ENCODE results near the gene RPL32.

RPL32 gene

DNA sequence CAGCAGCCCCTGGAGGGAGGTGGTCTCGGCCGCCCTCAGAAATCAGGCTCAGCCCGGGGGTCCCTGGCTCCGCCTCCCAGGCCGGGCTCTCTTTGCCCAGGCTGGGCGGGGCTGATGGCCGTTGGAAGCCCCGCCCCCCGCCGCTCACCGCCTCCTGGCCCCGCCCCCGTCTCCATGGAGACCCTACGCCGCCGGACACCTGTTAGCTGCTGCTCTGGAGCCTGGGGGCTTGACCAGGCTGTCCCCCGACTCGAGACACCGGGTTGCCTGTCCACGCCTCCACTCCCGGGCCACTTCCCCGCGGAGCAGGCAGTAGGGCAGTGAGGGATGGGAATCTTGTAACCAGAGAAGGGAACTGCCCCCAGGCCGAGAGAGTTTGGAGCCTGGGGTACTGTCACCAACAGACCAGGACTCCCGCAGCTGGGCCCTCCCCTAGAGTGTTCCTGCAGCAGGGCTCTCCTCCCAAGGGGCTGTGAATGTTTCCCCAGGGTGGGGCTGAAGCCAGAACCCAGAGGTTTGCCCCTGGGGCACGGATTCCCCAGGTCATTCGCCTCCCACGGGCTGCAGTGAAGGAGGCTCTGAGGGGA, 27.8 kb upstream of the RPL32 start:
- Histone ChIP-seq H3K36me3 (no peaks in the 10 kb centered on the region), H3K4me3 (ENCODE audit: low read depth, low read length) (no peak overlapping the region), H3K27me3 (ENCODE audit: insufficient read depth, low read depth, severe bottlenecking) (no peaks in the 10 kb centered on the region), H3K9me3 (ENCODE audit: severe bottlenecking) (peaks cover 9% of the 10 kb centered on the region), H3K27ac (no peak overlapping the region)
- TF ChIP-seq, protein P1, sequence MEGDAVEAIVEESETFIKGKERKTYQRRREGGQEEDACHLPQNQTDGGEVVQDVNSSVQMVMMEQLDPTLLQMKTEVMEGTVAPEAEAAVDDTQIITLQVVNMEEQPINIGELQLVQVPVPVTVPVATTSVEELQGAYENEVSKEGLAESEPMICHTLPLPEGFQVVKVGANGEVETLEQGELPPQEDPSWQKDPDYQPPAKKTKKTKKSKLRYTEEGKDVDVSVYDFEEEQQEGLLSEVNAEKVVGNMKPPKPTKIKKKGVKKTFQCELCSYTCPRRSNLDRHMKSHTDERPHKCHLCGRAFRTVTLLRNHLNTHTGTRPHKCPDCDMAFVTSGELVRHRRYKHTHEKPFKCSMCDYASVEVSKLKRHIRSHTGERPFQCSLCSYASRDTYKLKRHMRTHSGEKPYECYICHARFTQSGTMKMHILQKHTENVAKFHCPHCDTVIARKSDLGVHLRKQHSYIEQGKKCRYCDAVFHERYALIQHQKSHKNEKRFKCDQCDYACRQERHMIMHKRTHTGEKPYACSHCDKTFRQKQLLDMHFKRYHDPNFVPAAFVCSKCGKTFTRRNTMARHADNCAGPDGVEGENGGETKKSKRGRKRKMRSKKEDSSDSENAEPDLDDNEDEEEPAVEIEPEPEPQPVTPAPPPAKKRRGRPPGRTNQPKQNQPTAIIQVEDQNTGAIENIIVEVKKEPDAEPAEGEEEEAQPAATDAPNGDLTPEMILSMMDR (IDR thresholded peaks at IDR 0.05; ENCODE audit: low read depth, low read length): no peak
- DNase-seq: no peak

DNA sequence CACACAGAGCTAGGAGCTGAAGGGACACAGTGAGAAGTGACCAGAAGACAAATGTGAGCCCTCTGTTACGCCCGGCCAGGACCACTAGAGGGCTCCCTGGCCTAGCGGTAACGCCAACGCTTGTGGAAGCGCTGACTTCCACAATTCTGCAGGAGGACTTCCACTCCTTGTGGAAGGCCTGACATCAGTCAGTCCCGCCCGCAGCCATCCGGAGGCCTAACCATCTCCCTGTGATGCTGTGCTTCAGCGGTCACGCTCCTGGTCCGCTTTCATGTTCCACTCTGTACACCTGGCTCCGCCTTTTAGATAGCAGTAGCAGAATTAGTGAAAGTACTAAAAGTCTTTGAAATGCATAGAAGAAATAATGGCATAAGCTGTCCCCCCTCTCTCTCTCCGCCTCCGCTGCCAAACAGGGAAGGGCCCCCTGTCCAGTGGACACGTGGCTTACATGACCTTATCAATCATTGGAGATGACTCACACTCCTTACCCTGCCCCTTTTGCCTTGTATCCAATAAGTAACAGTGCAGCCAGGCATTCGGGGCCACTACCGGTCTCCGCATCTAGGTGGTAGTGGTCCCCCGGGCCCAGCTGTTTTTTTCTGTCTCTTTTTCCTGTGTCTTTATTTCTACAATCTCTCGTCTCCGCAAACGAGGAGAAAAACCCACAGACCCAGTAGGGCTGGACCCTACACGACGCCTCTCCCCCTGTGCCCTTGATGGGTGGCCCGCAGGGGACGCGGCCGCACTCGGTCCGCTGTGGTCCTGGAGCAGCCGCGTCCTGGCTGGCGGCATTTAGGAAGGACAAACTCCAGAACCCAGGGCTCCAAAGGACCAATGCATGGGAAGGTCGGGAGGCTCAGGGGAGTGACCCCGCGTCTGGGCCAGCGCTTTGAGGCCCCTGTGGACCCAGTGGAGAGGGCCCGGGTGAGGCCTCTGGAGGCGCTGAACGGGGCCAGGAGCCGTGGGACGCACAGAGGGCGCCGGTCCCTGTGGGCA, 27.0 kb upstream of the RPL32 start:
- H3K4me3 ChIP-seq (ENCODE audit: low read depth, low read length): no peak overlapping the region
- no peak overlapping the region for H3K27ac ChIP-seq
- TF ChIP-seq, protein P1 (IDR thresholded peaks at IDR 0.05; ENCODE audit: low read depth, low read length): peak; percentile 93
- peaks cover 9% of the 10 kb centered on the region for H3K9me3 ChIP-seq (ENCODE audit: severe bottlenecking)
- peak; percentile 81 for DNase-seq
- no peaks in the 10 kb centered on the region for H3K36me3 ChIP-seq
- H3K27me3 ChIP-seq (ENCODE audit: insufficient read depth, low read depth, severe bottlenecking): no peaks in the 10 kb centered on the region

DNA sequence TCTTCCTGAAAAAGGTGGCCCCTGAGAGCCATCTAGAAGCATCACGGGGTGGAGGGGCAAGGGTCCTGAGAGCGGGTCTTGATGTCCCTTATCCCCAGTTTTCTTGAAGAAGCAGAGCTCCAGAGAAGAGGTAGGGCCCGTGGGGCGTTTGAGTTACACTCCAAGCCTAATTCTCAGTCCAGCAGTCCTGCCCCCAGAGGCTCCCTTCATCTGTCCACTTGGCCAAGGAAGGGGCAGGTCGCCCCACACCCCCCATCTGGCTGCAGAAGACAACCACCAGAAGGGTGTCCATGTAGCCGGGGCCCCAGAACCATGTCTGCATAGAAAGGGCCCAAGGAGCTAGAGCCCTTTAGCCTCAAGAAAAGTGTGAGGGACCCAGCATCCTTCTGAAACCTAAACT, 25.5 kb upstream of the RPL32 start:
- Histone ChIP-seq H3K9me3 (ENCODE audit: severe bottlenecking) (peaks cover 9% of the 10 kb centered on the region), H3K27me3 (ENCODE audit: insufficient read depth, low read depth, severe bottlenecking) (no peaks in the 10 kb centered on the region), H3K4me3 (ENCODE audit: low read depth, low read length) (no peak overlapping the region), H3K36me3 (no peaks in the 10 kb centered on the region), H3K27ac (no peak overlapping the region)
- TF ChIP-seq, protein P1 (IDR thresholded peaks at IDR 0.05; ENCODE audit: low read depth, low read length): no peak
- no peak for DNase-seq

DNA sequence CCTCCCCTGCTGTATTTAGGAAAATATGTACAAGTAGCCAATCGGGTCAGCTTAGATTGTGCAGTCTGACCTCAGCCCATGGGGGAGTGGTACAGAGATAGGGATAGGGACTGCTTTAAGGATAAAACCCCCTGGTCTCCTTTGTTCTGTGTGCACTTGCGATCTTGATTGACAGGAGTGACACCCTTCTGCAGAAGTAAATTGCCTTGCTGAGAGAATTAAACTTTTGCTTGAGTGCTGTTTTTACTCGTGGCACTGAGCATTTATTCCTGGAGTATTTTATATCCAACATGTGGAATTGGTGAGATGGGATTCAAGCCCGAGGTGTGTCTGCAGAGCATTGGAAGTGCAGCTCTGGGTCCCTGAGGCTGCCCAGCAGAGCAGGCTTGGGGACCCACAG, 23.9 kb upstream of the RPL32 start:
- DNase-seq: no peak
- Histone ChIP-seq H3K27ac (no peak overlapping the region), H3K4me3 (ENCODE audit: low read depth, low read length) (no peak overlapping the region), H3K36me3 (no peaks in the 10 kb centered on the region), H3K9me3 (ENCODE audit: severe bottlenecking) (peaks cover 9% of the 10 kb centered on the region), H3K27me3 (ENCODE audit: insufficient read depth, low read depth, severe bottlenecking) (no peaks in the 10 kb centered on the region)
- TF ChIP-seq, protein P1 (IDR thresholded peaks at IDR 0.05; ENCODE audit: low read depth, low read length): no peak

DNA sequence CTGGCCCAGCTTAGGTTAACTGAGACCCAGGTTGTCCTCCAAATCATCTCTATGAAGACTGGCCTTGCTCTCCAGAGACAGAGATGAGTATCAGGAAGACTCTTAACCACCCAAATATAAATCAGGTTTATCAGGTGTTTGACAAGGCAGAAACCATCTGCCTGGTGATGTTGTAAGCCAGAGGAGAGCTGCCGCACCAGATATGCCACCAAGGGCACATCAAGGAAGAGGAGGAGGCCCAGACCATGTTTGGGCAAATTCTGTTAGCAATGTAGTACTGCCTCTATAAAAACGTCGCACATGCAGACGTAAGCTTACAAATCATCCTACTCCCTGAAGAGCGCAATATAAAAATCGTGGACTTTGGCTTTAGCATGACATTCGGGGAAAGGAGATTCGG, 21.0 kb upstream of the RPL32 start:
- TF ChIP-seq, protein P1 (IDR thresholded peaks at IDR 0.05; ENCODE audit: low read depth, low read length): no peak
- no peaks in the 10 kb centered on the region for H3K27me3 ChIP-seq (ENCODE audit: insufficient read depth, low read depth, severe bottlenecking)
- no peak for DNase-seq
- no peak overlapping the region for H3K4me3 ChIP-seq (ENCODE audit: low read depth, low read length)
- H3K9me3 ChIP-seq (ENCODE audit: severe bottlenecking): peaks cover 9% of the 10 kb centered on the region
- no peaks in the 10 kb centered on the region for H3K36me3 ChIP-seq
- no peak overlapping the region for H3K27ac ChIP-seq

All from WERI-Rb-1 (cell line).